Pancreas (tissue), 10 donors: ENCODE results near the gene TACC3. TPM values are rescaled to one million over a fixed set of nuclear protein-coding genes. Genes with fewer than 3 reads are reported as not detected.

ENCODE experiments used
- ATAC-seq, 4 donors: fragments of 200-7000 bp; cut with Tn5 transposase; one replicate each; pipeline versions ENCODE4 v1.8.0 to v1.9.1; 2020; ENCODE audit warnings: mild to moderate bottlenecking in 4 of 4, moderate library complexity in 4 of 4
- DNase-seq, 6 donors: peaks; one replicate each; pipeline ENCODE4 v3.0.0-alpha.2; 2020
- FAIRE-seq: peaks from 2 replicates; lab custom pipeline; 2012; peaks lifted over from hg19 to GRCh38; lab: Jason Lieb, UNC
- H3K27ac ChIP-seq, 4 donors: fragments of 200-600 bp; sonication (generic); 1 replicate in 3 of 4; 2 replicates in 1 of 4; pipeline versions ENCODE4 v1.5.0 to v1.8.0; 2020
- H3K27me3 ChIP-seq, 4 donors: fragments of 200-600 bp; one replicate each; pipeline ENCODE4 v1.8.0; 2021
- H3K36me3 ChIP-seq, 3 donors: fragments of 200-600 bp; sonication (generic) in 1 of 3; one replicate each; pipeline versions ENCODE4 v1.5.0 to v1.8.0; 2020 to 2021
- H3K4me1 ChIP-seq, 3 donors: fragments of 200-600 bp; one replicate each; pipeline ENCODE4 v1.8.0; 2021
- H3K4me3 ChIP-seq, 4 donors: fragments of 200-600 bp; sonication (generic) in 2 of 4; one replicate each; pipeline versions ENCODE4 v1.5.0 to v1.8.0; 2020 to 2021
- H3K9me3 ChIP-seq, 4 donors: fragments of 200-600 bp; one replicate each; pipeline ENCODE4 v1.8.0; 2021
- CTCF ChIP-seq, 4 donors: fragments of 200-600 bp; sonication (generic) in 3 of 4; IDR thresholded peaks; one replicate each; pipeline versions ENCODE4 v1.5.0 to v1.8.0; 2021; ENCODE audit warnings: antibody characterized with exemption in 4 of 4
- WGBS, 2 donors: extraction: QIAGEN DNeasy Blood & Tissue Kit; methylation state at CpG; one replicate each; pipeline ENCODE4 v1.1.7; 2013; 5-methylcytosine and 5-hydroxymethylcytosine counted together
- intact Hi-C, 3 donors: fragments of 100-400 bp; cut with DNase I; formaldehyde crosslinking; loops; one replicate each; pipeline versions ENCODE4 v1.11.1 to v1.14.2; 2022
- polyA plus RNA-seq, 2 donors: library from polyadenylated mRNA; stranded (reverse); fragments of 200-250 nt; gene quantifications; one replicate each; pipeline ENCODE4 v1.2.3, GENCODE V29; 2013
- total RNA-seq, 6 donors: library from RNA; stranded (reverse); fragmentation: NEBNext Ultra II Directional in 4 of 6; extraction: Animal tissue kit (Norgen Biotek cat#: 25700) in 4 of 6; gene quantifications; one replicate each; pipeline versions ENCODE4 v1.2.1 to v1.2.4, GENCODE V29; 2021 to 2023
- donor health status: healthy with polysubstance abuse.
- donor health status: DM: no; HTN: no; CAD: no; lungs with moderate emphysema.
- donor health status: DM: no; HTN: no; CAD: no.
- donor health status: control.
- donor health status: control.
- donor health status: Bipolar disorder and iron deficiency.
- donor health status: DM: yes; HTN: yes; CAD: no.
- donor health status: DM: no; HTN: no; CAD: no.
- donor health status: DM: no; HTN: no; CAD: no.
- donor health status: DM: yes; HTN: yes; CAD: no.

TACC3 gene
- total and polyA plus RNA-seq, 8 donors = 0.97 to 4.8 (median 3.3) TPM

DNA sequence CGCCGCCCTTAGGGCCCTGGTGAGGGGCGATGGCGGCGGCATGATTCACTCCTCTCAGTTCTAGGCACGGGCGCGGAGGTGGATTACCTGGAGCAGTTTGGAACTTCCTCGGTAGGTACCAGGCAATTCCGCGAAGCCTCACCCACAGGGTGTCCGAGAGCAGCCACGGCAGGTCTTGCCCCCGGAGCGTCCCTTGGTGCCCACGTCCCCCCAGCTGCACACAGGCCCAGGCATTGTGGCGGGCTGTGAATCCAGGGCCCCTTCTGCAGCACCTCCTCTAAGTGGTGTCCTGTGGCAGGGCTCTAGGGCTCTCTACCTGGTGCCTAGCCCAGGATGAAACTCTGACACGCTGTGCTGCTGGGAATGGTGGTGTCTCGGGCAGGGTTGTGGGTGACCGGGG, 13.9 kb downstream of the TACC3 start:
- intact Hi-C loops = no loop called here
- Histone ChIP-seq H3K9me3 (no peaks in the 10 kb centered on the region), H3K27me3 (no peaks in the 10 kb centered on the region), H3K27ac (no peak overlapping the region), H3K4me1 (no peaks in the 10 kb centered on the region), H3K36me3 (no peaks in the 10 kb centered on the region), H3K4me3 (no peak overlapping the region)
- FAIRE-seq = no peak
- DNase-seq = peak in 1 of 6 donors; percentile 43
- WGBS, 2 donors = 93 to 94% methylated on average over 20 of the region's 20 CpGs
- ATAC-seq = no peak
- no peak for TF ChIP-seq CTCF (IDR thresholded peaks at IDR 0.05)

GRCh38 chr4:1736812-1737211, 15.5 kb downstream of the TACC3 start:
- Histone ChIP-seq H3K36me3 (no peaks in the 10 kb centered on the region), H3K27ac (no peak overlapping the region), H3K4me1 (no peaks in the 10 kb centered on the region), H3K4me3 (no peak overlapping the region), H3K27me3 (no peaks in the 10 kb centered on the region), H3K9me3 (no peaks in the 10 kb centered on the region)
- intact Hi-C loops = no loop called here
- TF ChIP-seq CTCF (IDR thresholded peaks at IDR 0.05) = no peak
- peak in 1 of 6 donors; percentile 29 for DNase-seq
- FAIRE-seq = no peak
- WGBS, 2 donors = 93 to 97% methylated on average over 13 of the region's 13 CpGs
- no peak for ATAC-seq

DNA sequence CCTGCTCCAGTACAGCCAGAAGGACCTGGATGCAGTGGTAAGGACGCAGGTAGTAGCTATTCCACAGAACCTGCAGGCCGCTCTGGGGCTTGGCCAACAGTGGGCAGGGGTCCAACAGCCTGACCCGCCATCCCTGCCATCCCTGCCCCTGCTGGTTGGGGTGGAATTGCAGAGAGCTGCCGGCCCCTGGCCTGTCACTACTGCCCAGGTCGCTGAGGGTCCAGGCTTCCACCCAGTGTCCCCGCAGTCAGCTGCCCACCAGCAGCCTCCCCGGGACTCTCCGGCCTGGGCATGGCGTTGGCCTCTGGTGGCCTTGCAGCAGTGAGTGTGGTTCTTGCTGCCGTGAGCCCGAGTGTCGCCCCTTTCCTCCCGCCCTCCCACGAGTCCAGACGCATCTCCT, 16.3 kb downstream of the TACC3 start:
- ATAC-seq (no peak), DNase-seq (peak in 1 of 6 donors; percentile 62), FAIRE-seq (no peak)
- H3K4me1 ChIP-seq = no peaks in the 10 kb centered on the region
- intact Hi-C loops = no loop called here
- no peaks in the 10 kb centered on the region for H3K27me3 ChIP-seq
- H3K4me3 ChIP-seq = no peak overlapping the region
- no peak overlapping the region for H3K27ac ChIP-seq
- no peaks in the 10 kb centered on the region for H3K36me3 ChIP-seq
- H3K9me3 ChIP-seq = no peaks in the 10 kb centered on the region
- 97 to 99% methylated on average over 15 of the region's 15 CpGs for WGBS, 2 donors
- TF ChIP-seq CTCF (IDR thresholded peaks at IDR 0.05) = no peak

DNA sequence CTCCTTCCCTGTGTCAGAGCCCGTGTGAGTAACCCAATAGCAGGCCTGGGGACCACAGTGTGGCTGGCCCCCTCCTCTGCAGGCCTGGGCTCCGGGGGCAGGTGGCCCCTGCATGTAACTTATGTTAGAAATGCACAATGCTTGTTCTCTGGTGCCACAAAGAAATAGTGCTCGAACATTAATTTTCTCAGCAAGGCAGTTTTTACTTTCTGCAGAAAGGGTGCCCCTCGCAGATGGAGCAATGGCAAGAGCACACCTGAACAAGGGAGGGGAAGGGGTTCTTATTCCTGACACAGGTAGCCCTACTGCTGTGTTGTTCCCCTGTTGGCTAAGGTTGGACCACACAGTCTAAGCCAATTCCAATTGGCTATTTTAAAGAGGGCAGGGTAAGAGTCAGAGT, 17.1 kb downstream of the TACC3 start:
- Histone ChIP-seq H3K4me1 (no peaks in the 10 kb centered on the region), H3K36me3 (no peaks in the 10 kb centered on the region), H3K27me3 (no peaks in the 10 kb centered on the region), H3K9me3 (no peaks in the 10 kb centered on the region), H3K4me3 (no peak overlapping the region), H3K27ac (no peak overlapping the region)
- ATAC-seq = no peak
- DNase-seq = no peak
- TF ChIP-seq CTCF (IDR thresholded peaks at IDR 0.05) = no peak
- 95 to 98% methylated on average over 4 of the region's 4 CpGs for WGBS, 2 donors
- intact Hi-C loops = no loop called here
- no peak for FAIRE-seq

DNA sequence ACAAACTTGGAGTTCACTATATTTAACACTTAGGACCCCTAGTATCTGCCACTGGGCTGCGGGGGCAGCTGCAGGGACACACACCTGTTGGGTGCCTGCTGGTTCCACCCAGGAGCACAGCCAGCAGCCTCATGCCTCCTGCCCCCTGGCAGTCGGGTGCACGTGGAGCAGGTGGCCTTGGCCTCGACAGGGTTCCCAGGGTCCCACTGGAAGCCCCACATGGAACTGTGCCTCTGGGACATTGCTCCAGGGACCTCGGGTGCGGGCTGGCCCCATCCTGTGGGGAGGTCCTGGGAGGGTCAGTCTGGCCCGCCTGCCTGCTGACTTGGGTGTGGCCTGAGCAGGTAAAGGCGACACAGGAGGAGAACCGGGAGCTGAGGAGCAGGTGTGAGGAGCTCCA, 18.0 kb downstream of the TACC3 start:
- DNase-seq = peak in 1 of 6 donors; percentile 76
- FAIRE-seq = no peak
- no peak for TF ChIP-seq CTCF (IDR thresholded peaks at IDR 0.05)

More for the DNA sequence above, 18.0 kb downstream of the TACC3 start:
- Histone ChIP-seq H3K27me3 (no peaks in the 10 kb centered on the region), H3K27ac (no peak overlapping the region), H3K9me3 (no peaks in the 10 kb centered on the region), H3K4me3 (no peak overlapping the region), H3K36me3 (no peaks in the 10 kb centered on the region), H3K4me1 (no peaks in the 10 kb centered on the region)
- WGBS, 2 donors = 95 to 99% methylated on average over 7 to 9 of the region's 9 CpGs
- intact Hi-C loops = no loop called here
- ATAC-seq = no peak
